GM12801 (cell line): ENCODE data around the gene SLC19A3.

Experiments used
- TF ChIP-seq, protein P1 (sequence below): IDR thresholded peaks from one replicate; pipeline ENCODE4 v1.5.1; 2011; ENCODE audit warnings: control low read depth; ENCODE audit not compliant: insufficient read length; ENCODE audit errors: extremely low read depth

The SLC19A3 gene

GRCh38 chr2:227713291-227713690 lies 4.5 kb downstream of the SLC19A3 start:
- TF ChIP-seq, protein P1, sequence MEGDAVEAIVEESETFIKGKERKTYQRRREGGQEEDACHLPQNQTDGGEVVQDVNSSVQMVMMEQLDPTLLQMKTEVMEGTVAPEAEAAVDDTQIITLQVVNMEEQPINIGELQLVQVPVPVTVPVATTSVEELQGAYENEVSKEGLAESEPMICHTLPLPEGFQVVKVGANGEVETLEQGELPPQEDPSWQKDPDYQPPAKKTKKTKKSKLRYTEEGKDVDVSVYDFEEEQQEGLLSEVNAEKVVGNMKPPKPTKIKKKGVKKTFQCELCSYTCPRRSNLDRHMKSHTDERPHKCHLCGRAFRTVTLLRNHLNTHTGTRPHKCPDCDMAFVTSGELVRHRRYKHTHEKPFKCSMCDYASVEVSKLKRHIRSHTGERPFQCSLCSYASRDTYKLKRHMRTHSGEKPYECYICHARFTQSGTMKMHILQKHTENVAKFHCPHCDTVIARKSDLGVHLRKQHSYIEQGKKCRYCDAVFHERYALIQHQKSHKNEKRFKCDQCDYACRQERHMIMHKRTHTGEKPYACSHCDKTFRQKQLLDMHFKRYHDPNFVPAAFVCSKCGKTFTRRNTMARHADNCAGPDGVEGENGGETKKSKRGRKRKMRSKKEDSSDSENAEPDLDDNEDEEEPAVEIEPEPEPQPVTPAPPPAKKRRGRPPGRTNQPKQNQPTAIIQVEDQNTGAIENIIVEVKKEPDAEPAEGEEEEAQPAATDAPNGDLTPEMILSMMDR = no peak

- TF ChIP-seq, protein P1 = no peak
Observed at GRCh38 chr2:227710986-227711385, 6.8 kb downstream of the SLC19A3 start.

GRCh38 chr2:227707390-227707789 lies 10.4 kb downstream of the SLC19A3 start:
- TF ChIP-seq, protein P1 = no peak

DNA sequence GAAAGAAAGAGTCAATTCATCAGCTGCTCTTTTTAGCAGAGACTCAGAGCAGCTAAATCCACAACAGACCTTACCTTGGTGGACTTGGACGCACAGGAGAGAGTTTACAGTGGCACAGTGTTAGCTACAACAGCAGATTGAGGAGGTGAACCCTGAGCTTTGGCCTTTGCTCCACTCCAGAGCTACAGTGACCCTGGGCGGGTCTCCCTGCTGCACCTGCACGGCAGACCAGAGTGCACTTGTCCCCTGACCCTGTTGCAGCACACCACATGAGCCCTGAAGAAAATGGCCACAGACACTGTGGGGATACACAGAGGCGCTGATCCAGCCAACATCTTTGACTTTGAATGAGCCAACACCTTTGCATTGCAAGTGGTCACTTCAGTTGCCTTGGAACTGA lies 11.0 kb downstream of the SLC19A3 start:
- TF ChIP-seq, protein P1 = no peak

DNA sequence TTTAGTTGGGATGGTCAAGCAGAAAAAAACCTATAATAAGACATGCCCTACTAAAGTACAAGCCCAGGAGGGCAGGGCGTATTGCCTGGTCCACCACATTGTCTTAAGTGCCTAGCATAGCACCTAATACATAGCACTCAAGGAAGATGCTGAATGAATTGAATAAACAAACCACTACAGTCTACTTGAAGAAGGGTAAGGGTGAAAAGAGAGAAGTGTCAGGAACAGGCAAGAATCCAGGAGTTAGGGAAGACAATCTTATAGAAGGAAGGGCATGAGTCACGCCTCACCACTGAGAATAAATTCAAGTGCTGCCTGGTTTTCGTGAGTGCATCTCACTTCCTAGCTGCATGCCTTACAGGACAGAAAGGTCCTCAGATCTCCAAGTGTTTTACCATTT lies 13.9 kb downstream of the SLC19A3 start:
- TF ChIP-seq, protein P1 = no peak

- TF ChIP-seq, protein P1 = no peak
Observed at GRCh38 chr2:227703280-227703732, 14.5 kb downstream of the SLC19A3 start.

DNA sequence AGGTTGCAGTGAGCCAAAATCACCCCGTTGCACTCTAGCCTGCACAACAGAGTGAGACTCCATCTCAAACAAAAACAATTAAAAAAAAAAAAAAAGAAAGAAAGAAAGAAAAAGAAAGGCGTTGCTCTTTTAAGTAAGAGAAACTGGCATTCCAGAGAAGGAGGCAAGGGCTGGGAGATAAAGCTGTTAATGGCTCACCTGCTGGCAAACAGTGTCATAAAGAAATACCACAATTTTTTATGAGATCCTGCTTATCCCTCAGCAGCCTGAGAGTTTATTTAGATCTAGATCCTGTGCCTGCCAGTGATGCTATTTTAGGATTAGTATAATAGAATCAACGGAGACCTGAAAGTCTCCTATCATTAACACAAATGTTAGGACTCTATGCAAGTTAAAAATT lies 16.3 kb downstream of the SLC19A3 start:
- TF ChIP-seq, protein P1 = no peak
